ENCODE data around the gene ZNF831.

ZNF831 gene

DNA sequence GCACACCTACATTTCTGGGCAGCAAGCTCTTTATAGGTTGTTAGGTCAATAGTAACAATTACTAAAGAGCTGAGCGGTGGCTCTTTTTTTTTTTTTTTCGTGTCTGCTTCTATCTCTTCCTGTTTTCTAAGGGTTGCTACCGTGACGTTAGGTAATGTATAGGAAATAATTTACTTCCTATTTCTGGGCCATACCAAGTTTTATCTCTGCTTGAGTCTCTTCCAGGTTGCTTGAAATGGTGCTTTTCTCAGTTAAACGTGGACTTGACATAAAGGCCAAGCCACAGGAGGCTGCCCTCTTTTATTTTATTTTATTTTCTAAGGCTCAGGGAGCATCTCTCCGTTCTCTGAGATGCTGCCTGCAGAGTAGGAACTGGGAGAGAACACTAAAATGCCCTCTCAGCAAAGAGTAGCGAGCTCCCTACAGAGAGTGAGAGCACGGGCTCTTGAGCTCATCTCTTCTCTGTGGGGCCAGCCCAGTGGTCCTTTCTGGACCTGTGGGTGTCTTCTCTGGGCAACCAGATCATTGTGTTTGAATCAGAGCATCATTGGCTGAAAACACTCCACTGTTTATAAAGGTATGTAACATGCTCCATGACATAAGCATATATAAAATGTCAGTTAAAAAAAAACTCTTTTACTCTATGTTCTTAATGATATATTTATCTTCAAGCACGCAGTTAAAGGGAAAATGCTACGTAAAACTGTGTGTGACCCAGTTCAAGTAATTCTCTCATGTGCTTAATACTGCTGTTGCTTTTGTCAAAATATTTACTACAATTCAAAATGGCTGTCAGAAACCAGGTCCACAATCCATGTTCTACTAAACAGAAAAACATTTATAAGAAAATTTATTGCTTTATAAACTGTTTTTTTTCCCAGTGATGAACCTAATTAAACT lies at the start of gene ZNF831:
ZNF831 (plus strand) TSS at position 191 of the 900 bp plus-strand sequence. CDS start 27,199 bp downstream, outside the sequence.
- DNase-seq: no peak

DNA sequence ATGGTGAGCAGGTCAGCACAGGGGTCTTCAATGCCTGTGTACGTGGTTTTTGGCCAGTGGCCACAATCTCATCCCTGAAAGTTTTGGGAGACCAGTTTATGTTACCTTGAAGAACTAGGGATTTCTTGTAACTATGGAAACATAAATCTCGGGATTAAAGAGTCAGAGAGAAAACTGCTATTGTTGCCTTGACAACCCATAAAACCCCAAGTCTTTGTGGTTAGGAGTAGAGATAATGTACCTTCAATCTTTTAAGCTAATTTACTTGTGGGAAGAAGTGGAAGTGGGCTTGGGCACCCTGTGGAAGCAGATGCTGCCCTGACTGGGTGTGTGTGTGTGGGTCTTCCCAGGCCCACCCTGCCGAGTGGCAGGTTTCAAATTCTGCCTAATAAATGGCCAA lies 46.1 kb upstream of the ZNF831 start:
- no peak for DNase-seq

DNA sequence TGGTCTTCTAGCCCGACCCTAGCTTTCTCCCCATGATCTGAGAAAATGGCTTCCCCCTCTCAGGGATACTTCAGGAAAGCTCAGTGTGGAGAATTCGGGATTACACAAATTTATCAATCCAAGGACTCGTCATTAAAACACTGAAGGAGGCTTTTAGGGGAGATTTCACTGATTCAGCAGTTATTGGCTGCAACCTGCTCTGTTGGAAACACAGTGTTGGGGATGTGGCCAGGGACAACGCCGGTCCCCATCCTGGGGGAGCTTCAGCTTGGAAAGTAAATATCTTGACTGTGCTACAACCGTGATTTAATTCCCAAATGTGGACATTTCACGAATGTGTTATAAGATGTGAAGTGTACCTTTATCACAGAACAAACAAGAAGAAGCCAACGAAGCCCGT lies 44.8 kb upstream of the ZNF831 start:
- DNase-seq: no peak

DNA sequence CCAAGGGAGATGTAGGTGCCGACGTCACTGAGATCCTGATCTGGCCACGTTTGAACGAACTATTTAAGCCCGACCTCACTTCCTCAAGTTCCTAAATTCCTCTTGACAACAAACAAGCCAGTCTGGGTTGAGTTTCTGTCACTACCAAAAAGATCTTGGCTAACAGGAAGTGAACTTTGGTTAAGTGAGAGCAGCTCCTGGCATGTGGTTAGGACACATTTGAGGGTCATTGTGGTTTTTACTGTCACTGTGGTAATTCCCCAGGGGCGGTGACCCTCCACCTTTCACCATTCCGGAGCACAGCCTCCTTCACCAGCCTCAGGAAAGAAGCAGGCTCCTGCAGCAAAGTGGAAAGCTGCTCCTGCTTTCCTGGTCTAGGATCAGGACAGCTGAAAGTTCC lies 43.1 kb upstream of the ZNF831 start:
- no peak for DNase-seq

DNA sequence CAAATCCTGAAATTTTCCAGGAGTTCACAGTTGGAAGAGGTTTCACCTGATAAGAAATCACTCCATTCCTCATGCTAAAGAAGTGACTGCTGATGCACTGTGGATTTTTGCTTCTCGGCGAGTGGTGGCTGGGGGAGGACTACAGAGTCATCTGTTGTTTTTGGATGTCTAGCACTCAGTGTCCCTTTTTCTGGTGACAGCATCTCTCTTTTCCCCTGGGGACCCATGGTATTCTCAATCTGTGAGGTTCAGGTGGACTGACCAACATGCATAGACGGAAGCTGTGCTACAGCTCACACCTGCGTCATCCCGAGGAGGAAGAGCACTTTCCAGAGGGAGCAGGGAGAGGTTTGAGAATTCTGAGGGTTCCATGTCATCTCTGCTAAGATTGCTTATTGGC lies 42.7 kb upstream of the ZNF831 start:
- DNase-seq: no peak

DNA sequence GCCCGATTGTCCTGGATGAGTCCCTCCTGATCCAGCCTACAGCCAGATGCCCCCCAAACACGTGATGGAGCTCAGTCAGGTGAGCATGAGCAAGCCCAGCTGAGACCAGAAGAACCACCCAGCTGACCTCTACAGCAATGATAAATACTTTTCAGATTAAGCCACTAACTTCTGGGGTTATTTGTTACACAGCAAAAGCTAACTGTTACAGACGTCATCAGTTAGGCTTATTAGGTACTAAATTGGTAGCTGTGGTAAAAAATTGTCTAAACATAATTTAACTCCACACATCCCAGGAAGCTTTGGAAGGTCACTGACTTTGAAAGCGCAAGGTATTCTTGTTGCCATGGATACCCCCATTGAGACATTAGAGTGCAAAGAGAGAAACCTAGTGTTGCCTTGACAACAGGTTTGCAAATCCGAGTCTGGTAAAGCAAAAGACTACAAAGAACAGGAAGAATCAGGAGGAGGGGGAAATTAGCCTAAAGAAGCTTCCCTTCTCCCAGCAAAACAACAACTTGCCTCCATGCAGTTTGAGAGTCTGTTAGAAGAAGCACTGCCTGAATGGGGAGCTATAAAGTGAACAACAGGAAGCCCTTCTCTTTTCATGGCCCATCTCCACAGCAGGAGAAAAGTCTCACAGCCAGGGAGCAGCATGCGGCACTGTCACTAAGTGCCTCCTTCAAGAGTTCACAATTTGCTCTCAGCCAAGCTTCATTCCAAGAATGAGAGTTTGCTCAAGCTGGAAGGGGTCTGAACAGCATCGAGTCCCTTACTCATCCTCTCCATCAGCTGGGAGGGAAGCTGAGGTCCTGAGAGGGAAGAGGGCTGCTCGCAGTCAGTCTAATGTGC lies 41.7 kb upstream of the ZNF831 start:
- no peak for DNase-seq

DNA sequence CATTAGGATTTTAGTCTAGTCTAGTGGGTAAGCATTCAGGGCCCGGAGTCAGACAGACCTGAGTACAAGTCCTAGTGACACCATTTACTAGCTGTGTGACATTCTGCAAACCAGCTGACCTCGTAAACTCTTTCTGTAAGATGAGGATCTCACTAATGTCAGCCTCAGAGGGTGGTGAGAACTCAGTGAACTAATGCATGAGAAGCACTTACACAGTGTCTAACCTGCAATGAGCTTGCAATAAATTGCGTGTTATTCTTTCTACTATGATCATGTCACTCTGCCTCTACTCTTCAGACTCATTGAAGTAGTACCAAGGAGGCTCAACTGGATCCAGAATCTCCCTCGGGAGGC lies 41.1 kb upstream of the ZNF831 start:
- no peak for DNase-seq

DNA sequence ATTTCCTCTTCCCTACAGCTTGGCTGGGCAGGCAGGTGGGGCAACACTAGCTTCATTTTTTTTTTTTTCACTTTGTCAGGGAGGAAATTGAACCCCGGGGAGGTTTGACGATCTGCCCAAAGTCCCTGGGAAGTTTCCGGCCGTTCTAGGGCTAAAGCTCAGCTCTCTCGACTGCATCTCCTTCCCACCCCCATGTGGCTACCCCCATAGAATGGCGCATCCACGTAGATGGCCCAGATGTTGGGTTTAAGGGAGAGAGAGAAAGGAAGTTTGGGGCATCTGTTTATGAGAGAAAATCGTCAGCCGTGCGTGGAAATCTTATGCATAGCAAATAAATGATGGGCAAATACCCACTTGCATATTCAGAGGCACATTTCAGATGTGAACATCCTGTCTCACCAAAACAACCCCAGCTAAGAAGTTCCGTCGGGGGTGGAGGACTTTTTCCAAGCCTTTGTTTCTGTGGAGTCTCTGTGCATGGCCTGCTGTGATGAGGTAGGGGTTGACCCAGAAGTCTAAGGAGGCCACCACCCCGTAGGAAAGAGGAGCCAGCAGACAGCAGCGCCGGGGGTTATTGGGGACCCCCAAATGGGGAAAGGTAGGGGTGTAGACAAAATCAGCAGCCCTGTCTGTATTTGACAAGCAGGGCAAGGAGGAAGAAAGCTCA lies 40.5 kb upstream of the ZNF831 start:
- DNase-seq: no peak

DNA sequence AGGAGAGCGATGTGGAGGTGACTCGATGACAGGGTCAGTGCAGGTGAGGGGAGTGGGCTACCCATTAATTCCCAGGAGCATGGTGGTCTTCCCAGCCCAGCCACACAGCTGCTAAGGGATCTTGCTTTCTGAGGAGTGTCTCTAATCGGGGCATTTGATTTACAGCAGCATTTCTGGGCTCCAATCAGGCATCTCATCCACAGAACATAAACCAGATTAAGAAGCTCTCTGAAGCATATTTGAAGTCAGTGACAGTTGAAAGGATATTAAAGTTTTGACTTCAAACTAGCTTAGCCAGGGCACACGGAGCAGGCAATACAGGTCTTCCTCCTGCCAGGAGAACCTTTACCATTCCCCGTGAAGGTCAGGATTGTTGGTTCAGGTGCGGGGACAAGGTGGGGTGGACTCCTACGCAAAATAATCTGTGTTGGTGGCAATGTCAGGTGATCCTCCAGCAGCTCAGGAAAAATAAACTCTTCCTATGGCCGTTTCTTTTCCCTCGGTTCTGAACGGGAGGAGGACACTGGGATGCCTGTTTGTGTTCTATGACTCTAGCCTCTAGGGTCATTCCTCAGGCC lies 39.9 kb upstream of the ZNF831 start:
- DNase-seq: no peak

DNA sequence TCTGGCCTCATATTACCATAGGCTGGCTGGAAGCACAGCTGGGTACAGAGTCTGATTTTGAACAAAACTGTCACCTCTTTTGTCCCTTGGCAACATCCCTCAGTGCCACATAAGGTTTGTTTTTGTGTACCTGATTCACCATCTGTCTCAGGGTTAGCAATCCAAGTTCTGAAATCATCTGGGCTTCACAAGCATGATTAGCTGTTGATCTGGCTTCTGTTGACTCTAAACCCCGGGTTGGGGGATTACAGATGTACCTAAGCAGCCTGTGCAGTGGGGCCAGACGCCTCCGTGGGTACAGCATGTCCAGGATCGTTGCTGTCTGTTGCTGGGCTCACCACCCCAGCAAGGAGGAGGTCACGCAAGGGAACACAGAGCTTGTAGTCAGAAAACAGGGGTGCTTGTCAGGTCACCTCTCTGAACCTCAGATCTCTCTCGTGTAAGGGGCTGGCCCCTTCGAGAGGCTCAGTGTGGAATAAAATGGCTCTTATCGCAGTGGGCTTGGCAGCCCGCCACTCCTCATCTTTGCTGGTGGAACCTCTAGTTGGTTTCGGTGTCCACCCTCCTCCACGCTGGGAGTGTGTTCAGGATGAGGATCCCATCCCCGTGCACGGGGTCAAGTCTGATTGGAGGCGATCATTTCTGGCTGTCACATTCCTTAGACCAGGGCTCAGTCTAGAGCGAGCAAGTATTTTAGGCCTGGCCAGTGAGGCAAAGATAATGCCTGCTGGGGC lies 39.2 kb upstream of the ZNF831 start:
- DNase-seq: no peak

DNA sequence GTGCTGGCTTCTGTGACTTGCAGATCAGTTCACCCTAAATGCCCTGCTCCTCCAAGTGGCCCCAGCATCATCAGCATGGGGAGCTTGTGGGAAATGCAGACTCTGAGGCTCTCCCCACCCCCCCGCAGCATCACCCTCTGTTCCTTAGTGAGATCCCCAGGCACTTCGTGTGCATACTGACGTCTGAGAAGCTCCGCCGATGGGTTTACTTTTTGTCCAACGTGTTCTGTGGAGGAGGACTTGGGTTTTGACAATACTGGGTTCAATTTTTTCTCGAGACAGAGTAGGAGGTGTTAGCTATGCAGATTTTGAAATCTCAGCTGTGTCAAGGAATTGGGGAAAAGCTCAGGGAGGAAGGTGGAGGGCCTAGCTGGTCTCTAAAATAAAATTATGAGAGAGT lies 38.3 kb upstream of the ZNF831 start:
- no peak for DNase-seq

DNA sequence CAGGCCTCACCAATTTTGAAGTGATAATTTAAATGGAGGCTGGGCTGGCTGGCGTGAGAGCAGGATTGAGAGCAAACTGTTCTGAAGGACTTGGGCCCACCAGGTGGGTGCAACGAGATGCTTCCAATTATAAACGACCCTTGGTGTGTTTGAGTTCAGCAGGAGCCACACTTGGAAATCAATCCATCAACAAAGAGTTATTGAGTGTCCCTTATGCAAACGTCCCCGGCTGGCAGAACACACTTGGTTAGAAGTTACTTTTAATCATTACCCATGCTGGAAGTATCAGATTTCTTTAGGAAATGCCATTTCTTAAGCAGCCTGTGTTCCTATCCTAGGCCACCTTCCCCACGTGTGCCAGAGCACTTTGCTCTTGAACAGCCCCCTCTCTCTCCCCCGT lies 37.8 kb upstream of the ZNF831 start:
- DNase-seq: no peak

DNA sequence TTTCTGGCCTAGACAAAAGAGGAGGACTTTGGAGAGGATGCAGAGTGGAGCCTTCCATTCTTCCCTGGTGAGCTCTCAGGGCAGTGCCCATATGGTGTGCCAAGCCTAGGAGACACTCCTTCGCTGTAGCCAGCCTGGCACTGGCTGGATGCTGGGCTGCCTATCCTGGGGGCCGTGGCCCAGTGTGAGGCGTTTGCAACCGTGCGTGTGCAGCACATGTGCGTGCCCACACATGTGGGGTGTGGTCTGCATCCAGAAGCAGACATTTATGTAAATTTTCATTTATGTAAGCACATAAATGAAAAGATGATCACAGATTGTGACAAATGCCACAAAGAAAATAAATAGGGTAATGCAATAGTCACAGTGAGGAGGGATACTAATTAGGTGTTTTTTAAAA lies 35.8 kb upstream of the ZNF831 start:
- DNase-seq: no peak

DNA sequence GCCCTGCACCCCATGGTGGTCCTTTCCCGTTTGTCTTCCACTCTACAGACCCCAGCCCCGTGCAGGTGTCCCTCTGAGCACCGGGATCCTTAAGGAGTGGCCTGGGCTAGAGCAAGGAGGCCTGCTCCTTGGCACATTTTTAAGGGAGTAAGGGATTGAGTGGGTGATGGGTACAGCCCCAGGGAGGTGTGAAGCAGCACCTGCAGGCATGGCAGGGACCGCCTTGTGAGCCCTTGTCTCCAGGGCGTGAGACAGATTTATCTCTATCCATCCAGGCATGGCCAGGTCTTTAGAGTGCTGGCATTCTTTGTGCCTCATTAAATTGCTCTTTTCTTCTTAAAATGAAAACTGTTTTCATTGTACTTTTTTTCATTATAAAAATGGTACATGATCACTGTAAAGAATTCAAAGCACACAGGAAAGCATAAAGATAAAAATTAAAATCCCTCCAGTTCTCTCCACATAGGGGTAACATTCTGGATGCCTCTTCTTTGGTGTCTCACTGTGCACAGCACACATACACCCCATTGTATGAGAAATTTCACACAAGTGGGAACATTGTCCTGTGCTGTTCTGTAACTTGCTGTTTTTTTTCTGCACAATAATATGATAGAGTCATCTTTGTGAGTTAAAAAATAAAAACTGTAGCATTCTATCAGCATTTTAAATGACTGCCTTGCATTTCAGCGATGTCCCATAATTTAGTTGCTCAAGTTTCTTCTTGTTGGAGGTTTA lies 31.9 kb upstream of the ZNF831 start:
- no peak for DNase-seq

DNA sequence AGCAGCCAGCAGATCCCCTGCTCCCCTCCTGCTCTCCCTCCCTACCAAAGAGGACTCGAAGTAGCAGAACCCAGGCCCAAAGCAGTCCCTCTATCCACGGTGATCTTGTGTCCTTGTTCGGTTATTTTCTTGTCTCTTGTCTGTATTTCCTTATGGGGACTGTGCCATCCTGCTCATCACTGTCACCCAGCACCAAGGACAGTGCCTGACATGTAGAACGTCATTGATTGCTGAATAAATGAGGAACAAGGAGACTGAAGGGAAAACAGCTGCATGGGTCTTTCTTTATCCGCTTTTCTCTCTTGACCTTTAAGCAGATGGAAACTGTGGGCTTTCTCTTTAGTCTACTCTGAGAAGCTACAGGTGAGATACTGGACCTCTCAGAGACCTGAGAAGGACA lies 29.4 kb upstream of the ZNF831 start:
- DNase-seq: no peak

DNA sequence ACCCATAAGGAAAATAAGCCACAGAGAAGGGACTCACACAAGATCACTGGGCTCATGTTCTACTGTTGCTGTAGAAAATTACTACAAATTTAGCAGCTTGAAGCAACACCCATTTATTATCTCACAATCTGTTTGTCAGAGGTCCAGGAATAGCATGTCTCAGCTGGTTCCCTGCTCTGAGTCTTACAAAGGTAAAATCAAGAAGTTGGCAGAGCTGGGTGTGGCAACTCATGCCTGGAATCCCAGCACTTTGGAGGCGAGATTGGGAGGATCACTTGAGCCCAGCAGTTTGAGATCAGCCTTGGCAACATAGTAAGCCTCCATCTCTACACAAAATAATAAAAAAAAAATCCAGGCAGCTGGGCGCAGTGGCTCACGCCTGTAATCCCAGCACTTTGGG lies 28.5 kb upstream of the ZNF831 start:
- no peak for DNase-seq

DNA sequence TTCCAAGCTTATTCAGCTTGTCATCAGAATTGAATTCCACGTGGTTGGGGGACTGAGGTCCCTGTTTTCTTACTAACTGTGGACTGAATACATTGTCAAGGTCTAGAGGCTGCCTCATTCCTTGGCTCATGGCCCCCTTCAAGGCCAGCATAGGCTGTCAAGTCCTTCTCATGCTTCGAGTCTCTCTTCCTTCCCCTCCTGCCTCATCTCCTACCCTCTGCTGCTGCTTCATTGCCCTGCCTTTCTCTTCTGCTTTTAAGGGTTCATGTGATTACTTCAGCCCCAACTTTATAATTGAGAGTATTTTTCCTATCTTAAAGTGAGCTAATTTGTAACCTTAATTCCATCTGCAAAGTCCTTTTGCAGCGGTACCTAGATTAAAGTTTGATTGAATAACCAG lies 27.6 kb upstream of the ZNF831 start:
- DNase-seq: no peak

DNA sequence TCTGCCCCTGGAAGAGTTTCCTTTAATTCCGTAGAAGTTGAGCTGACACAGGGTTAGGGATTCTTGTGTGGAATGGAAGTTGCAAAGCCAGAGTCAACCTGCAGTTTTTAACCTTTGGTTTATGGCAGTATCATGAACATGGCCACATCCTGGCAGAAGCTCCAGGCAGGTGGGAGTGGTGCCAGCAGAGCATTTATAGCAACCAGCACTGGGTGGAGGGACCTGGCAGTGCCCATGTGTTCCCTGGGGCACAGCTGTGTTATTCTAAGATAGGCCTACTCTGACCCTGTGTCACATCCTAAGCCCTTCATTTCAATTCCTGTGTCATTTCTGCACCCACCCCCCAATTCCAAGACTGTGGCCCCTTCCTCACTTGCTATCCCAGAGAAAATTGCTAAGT lies 26.1 kb upstream of the ZNF831 start:
- DNase-seq: no peak

DNA sequence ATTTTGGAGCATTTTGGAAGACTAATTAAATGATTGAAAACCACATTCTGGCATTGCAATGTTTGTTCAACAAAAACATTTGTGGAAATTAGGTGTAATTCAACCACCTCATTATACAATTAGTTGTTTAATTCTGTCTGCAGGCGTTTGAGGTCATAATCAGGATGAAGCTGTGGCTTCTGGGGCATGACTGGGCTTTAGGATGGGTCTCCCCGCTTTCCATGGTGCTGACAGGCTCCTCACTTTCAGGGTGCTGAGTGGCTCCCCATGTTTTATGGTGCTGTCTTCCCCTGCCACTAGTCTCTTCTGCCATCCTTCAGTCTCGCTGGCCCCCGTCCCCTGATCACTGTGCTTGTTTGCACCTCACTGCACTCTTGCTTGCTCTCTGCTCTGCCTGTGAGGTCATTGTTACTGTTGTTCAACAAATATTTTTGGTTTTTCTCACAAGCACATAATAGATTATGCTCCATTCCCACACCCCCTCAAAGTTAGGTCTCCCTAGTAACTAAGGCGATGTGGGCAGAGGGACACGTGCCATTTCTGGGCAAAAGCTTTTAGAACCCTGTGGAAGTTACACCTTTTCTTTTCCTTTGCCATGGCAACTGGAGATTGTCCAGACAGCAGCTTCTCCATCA lies 25.4 kb upstream of the ZNF831 start:
- DNase-seq: no peak

DNA sequence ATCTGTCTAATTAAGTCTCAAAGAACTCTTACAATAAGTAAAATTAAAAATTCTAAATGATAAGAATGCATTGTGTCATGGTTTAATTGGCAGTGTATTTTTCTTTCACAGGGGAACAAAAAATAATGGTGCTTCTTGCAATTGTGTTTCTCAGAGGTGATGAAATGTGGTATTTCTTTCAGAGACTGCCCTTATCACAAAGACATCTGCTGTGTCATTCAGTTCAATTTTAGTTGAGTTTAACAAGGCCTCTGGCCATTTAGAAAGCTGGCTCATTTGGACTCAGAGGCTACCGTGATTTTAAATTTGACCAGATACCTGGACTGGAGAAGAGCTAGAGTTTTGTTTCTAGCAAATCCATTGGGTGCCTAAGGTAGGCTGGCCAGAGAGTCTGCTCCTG lies 23.6 kb upstream of the ZNF831 start:
- DNase-seq: no peak

All from left hindlimb (tissue), 1 donor.